ENCODE data around the gene NDUFB3.
"Not testable (repeated sequence)": the region's sequence is repeated elsewhere in the genome, so short reads cannot be mapped to it uniquely, and the experiment has no call there.

DNA sequence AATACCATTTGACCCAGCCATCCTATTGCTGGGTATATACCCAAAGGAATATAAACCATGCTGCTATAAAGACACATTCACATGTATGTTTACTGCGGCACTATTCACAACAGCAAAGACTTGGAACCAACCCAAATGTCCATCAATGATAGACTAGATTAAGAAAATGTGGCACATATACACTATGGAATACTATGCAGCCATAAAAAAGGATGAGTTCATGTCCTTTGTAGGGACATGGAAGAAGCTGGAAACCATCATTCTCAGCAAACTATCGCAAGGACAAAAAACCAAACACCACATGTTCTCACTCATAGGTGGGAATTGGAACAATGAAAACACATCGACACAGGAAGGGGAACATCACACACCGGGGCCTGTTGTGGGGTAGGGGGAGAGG is 33.4 kb upstream of the NDUFB3 start:
- not testable (repeated sequence) for TF ChIP-seq ZBTB11 (tag by site-specific recombination; conservative IDR thresholded peaks at IDR 0.05; ENCODE audit: low read depth); ELK4 (IDR thresholded peaks at IDR 0.05; ENCODE audit: borderline replicate concordance, low read depth, low read length)

All from HEK293 (cell line).